C4-2B (cell line): ENCODE measurements around the gene MEF2C.

Experiments used
- H3K27ac ChIP-seq: fragments of 450-650 bp; 2 replicates; pipeline ENCODE4 v1.5.1; 2017
- CTCF ChIP-seq: fragments of 450-650 bp; conservative IDR thresholded peaks from 2 replicates; pipeline ENCODE4 v1.5.1; 2017; ENCODE audit warnings: mild to moderate bottlenecking
- ZFX ChIP-seq: fragments of 450-650 bp; IDR thresholded peaks from 2 replicates; pipeline ENCODE4 v1.6.1; 2017

Gene MEF2C

GRCh38 chr5:88816195-88816594 lies 66.8 kb downstream of the MEF2C start:
- no peak overlapping the region for H3K27ac ChIP-seq
- TF ChIP-seq CTCF (no peak), ZFX (no peak)

DNA sequence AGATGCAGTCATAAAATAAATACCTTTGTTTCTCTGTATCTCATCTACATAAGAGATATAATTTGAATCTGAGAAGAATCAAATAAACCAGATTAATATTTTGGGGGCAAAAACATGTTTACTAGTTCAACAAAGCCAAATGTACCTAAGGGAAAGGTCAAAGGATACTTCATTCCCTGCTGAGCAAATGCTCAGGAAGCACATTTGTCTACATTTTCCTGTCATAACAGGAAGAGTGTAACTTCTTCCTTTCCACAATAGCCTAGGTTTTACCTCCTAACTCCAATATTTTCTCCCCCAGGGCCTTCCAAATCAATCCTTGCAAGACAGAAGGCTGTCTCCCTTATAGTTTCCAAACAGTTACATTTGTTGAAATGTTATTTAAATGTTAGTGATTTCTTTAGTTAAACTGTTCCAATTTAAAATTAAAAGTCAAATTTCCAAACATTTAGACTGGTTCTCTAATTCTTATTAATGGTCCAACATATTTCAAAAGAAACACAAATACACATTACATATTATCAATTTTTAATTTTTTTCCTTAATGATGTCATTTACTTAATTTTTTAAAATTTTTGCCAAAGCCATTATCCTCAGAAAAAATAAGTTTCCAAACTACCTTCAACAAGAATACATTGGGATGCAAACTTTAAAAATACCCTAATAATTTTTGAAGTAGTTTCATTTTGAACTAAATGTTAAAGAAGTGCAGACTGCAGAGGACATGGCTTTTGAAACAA lies 67.8 kb downstream of the MEF2C start:
- TF ChIP-seq CTCF (no peak), ZFX (no peak)
- H3K27ac ChIP-seq: no peak overlapping the region

DNA sequence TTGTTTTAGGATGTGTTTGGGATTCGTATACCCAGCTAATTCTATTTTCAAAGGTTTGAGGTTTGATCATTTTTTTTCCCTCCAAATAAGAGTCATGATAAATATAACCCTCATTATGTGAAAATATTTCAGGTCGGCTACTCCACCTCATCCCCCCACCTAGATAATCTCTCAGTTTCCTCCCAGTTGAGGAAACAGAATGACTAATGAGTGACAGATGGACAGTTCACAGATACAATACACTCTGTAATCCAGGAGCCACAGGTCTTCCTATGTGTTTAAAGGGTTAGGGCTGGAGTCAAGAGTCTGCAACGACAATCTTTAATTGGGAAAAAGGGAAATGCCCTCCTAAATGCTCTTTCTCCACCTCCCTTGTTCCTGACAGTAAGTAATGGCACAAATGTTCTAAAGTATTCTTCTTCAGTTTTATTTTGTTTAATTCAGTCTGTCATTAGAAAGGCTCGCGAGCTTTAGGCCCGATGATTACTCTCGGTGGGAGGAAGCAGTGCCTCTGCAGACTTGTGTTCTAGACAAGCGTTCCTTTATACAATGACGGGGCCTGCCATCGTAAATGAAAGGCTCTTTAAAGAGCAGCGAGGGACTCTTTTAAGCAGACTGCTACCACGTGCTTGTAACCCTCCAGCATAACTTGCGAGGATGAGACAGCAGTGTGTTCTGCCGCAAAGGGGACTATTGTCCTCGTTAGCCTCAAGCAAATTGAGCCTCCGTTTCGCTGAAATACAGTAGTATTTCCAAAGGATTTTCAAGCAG lies 69.0 kb downstream of the MEF2C start:
- TF ChIP-seq ZFX: no peak
- H3K27ac ChIP-seq: no peak overlapping the region

DNA sequence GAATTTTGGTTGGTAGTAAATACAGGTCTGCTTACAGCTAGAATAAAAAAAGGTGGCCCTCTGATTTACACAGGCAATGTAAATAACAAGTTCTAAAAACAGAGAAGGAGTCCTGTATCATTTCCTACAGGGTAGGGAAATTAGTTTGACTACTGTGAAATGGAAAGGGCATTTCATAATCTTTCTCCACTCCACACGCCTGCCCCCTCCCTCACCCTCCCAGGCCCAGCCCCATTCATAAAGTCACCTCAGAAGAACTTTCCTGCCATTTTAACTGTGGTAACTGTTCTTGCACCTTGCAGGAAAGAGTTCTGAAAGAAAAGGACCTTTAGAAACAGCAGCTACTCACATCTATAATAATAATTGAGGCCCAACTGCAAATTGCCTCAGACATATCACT lies 69.7 kb downstream of the MEF2C start:
- H3K27ac ChIP-seq: no peak overlapping the region
- TF ChIP-seq ZFX: no peak
- no peak for TF ChIP-seq CTCF

DNA sequence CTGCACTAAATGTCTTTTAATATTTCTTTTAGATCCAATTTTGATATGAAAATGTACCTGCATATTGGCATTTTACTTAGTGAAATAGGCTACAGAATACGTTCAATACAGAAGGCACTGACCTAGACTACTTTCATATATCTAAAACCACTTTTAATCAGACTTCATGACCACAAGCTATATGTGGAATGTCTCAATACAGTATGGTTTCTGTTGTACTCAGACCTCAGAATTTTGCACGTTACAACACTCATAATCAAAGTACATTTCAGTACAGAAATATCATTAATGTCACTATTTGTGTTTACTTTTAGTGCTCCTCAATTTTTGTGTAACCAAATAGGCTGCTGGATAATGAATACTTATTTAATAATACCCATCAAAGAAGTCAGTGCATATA lies 74.8 kb downstream of the MEF2C start:
- H3K27ac ChIP-seq: no peak overlapping the region

DNA sequence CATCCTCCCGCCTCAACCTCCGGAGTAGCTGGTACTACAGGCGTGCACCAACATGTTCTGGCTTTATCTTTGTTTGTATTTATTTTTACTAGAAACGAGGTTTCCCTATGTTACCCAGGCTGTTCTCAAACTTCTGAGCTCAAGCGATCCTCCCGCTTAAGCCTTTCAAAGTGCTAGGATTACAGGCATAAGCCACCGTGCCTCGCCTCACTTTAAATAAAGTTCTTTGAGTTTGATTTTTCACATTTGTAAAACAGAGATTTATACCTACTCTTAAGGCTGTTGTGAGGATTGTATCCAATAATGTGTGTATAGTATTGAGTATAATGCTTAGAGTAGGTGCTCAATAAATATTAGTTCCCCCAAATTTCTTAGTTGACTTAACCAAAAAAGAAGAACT lies 75.7 kb downstream of the MEF2C start:
- no peak overlapping the region for H3K27ac ChIP-seq
- TF ChIP-seq ZFX: no peak
- no peak for TF ChIP-seq CTCF

More for the DNA sequence above, 74.8 kb downstream of the MEF2C start:
- TF ChIP-seq CTCF (no peak), ZFX (no peak)

DNA sequence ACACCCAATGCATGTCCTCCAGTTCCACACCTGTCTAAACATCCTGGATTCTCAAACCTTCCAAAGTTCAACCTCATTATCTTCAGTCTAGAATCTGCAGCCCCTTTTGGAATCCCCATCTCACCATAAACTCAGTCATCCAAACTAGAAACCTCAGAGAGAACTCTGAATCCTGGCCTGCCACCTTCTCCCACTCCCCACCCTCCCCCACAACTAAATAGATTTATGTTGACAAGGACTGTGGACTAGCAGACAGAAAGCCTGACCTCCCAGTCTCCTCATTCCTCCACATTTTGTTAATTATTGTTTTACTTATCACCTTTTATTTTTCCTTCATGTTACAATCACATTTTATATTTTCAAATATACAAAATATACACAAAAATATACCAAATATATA lies 76.6 kb downstream of the MEF2C start:
- TF ChIP-seq ZFX: no peak
- TF ChIP-seq CTCF: no peak
- H3K27ac ChIP-seq: no peak overlapping the region
